Fibroblast of villous mesenchyme (primary cell): ENCODE measurements around the gene RAB8B. TPM values are rescaled to one million over a fixed set of nuclear protein-coding genes. Genes with fewer than 3 reads are reported as not detected.
A peak's percentile ranks its signal among the peaks of the same experiment; 100 is the strongest.

Experiments
- DNase-seq: peaks from one replicate; pipeline ENCODE4 v3.0.0-alpha.2; 2010; ENCODE audit warnings: low read depth
- H3K4me3 ChIP-seq: 2 replicates; pipeline ENCODE4 v1.5.1; 2011; ENCODE audit warnings: low read depth, mild to moderate bottlenecking, low read length
- CTCF ChIP-seq: IDR thresholded peaks from 2 replicates; pipeline ENCODE4 v1.5.1; 2012; ENCODE audit warnings: low read depth, mild to moderate bottlenecking, low read length; ENCODE audit not compliant: insufficient read depth
- total RNA-seq: library from RNA; depleted of rRNA; stranded (reverse); fragments of >200 nt; gene quantifications from 2 replicates; pipeline ENCODE4 v1.2.3, GENCODE V29; 2012

The RAB8B gene
- total RNA-seq, 1 donor = 97.2 TPM

- no peak for TF ChIP-seq CTCF
- DNase-seq = peak; percentile 32
- no peak overlapping the region for H3K4me3 ChIP-seq
Observed at GRCh38 chr15:63310646-63311045, 121.2 kb downstream of the RAB8B start.

DNA sequence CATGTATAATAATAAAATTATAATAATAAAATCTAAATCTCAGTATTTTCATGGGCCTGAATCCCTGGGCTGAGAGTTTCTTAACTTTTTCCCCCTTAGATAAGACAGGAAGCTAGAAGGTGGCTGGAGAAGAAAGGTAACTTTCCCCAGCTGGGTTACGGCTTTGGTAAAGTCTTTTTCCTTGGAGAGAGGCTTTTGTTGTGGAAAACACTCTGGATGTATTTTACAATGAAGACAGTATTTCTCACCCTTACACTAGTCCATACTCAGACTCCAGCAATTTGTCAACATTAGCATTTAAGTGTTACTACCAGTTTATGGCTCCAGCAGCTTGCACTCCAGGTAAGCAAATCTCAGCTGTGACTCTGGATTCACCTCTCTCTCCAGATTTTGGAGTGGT, 122.9 kb downstream of the RAB8B start:
- H3K4me3 ChIP-seq = no peak overlapping the region
- no peak for TF ChIP-seq CTCF

DNA sequence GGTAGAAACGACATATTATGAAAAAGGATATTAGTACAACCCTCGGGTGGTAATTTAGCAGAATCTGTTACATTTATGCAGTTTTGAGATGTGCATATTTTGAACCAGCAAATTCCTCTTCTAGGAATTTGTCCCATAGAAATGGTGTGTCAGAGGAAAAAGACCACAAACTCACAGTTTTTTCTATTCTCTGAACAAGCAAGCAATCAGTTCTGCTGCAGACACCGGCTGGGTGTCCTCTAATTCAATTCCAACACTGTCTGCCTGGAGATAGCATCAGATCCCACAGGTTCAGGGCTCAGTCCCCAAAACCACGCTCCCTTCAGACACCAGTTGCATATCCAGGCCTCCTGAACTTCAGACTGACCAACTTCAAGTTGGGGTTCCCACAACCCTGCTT, 124.4 kb downstream of the RAB8B start:
- DNase-seq = no peak
- H3K4me3 ChIP-seq = no peak overlapping the region
- TF ChIP-seq CTCF = no peak

More for the DNA sequence above, 122.9 kb downstream of the RAB8B start:
- no peak for DNase-seq

DNA sequence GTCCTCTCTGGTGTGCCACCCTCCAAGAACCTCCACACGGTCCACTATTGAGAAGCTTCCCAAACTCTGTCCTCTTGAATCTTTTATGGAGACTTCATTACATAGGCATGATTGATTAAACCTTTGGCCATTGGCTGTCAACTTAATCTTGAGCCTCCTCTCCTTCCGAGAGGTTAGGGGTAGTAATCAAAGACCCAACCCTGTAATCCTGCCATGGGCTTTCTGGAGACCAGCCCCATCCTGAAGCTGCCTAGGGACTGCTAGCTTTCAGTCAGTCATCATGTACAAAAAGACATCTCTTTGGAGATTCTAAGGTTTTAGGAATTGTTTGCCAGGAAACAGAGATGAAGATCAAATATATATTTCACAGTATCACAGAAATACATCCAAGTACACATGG, 125.0 kb downstream of the RAB8B start:
- no peak for DNase-seq
- TF ChIP-seq CTCF = no peak
- no peak overlapping the region for H3K4me3 ChIP-seq

Other genes starting within 250 kb of the RAB8B start
- gene TPM1, start 146.9 kb upstream of the RAB8B start, total RNA-seq = 2,255 and 2,551 TPM in 2 replicates
- 31.6 and 63.5 TPM in 2 replicates for gene LACTB, start 67.7 kb upstream of the RAB8B start, total RNA-seq
- 219 and 308 TPM in 2 replicates for gene RPS27L, start 32.1 kb upstream of the RAB8B start, total RNA-seq
- 14.5 and 19.9 TPM in 2 replicates for gene APH1B, start 88.0 kb downstream of the RAB8B start, total RNA-seq
- 8.1 and 15.1 TPM in 2 replicates for gene CA12, start 192.2 kb downstream of the RAB8B start, total RNA-seq